Measurements from ENCODE around the gene RPS6KB1. TPM values are rescaled to one million over a fixed set of nuclear protein-coding genes. Genes with fewer than 3 reads are reported as not detected.
A peak's percentile ranks its signal among the peaks of the same experiment; 100 is the strongest.
"Not testable (repeated sequence)": the region's sequence is repeated elsewhere in the genome, so short reads cannot be mapped to it uniquely, and the experiment has no call there.

Gene RPS6KB1
- total and polyA plus RNA-seq, 10 donors, result 8.2 to 51.5 (median 45.8) TPM

GRCh38 chr17:59851439-59852375 lies 41.2 kb upstream of the RPS6KB1 start:
- DNase-seq, result no peak
- Histone ChIP-seq H3K27me3 (replicated peaks in 1 of 7) (no peaks in the 10 kb centered on the region), H3K36me3 (no peaks in the 10 kb centered on the region), H3K4me3 (no peak overlapping the region), H3K27ac (peak overlapping the region in 7 of 8 donors; percentile 24 to 92 (median 66)), H3K9me3 (no peaks in the 10 kb centered on the region), H3K4me1 (peaks cover 18 to 95% (median 39%) of the 10 kb centered on the region in 6 donors)
- 68 to 80% (median 75%) methylated on average over 14 of the region's 14 CpGs for WGBS, 5 donors
- no peak for TF ChIP-seq CTCF (IDR thresholded peaks at IDR 0.05 in 8 of 11, conservative IDR thresholded peaks at IDR 0.05 in 3 of 11)
- no peak for TF ChIP-seq POLR2A (IDR thresholded peaks at IDR 0.05)
- TF ChIP-seq POLR2AphosphoS5 (IDR thresholded peaks at IDR 0.05), result peak; percentile 9 to 72 (median 59)
- intact Hi-C loops (cut with DNase I; ENCODE audit: low total_unique reads), result loop anchor here (5.0 kb wide), 1 partner anchor 99 kb away; no protein-coding TSS in a partner anchor

GRCh38 chr17:59852847-59853167 lies 40.1 kb upstream of the RPS6KB1 start:
- H3K27ac ChIP-seq, result peak overlapping the region in 7 of 8 donors; percentile 61 to 92 (median 70)
- peaks cover 8 to 84% (median 29%) of the 10 kb centered on the region in 6 donors for H3K4me1 ChIP-seq
- H3K9me3 ChIP-seq; H3K4me3 ChIP-seq; H3K36me3 ChIP-seq; H3K27me3 ChIP-seq (replicated peaks in 1 of 7); DNase-seq: not testable (repeated sequence)
- 96 to 99% (median 97%) methylated on average over 7 of the region's 7 CpGs for WGBS, 5 donors
- intact Hi-C loops (cut with DNase I; ENCODE audit: low total_unique reads), result loop anchor here (5.0 kb wide), 1 partner anchor 101 kb away; no protein-coding TSS in a partner anchor

- intact Hi-C loops (cut with DNase I; ENCODE audit: low total_unique reads), result loop anchor here (5.0 kb wide), 1 partner anchor 101 kb away; no protein-coding TSS in a partner anchor
Measured at GRCh38 chr17:59853168-59853918, 39.6 kb upstream of the RPS6KB1 start.

GRCh38 chr17:59853919-59854729 lies 38.8 kb upstream of the RPS6KB1 start:
- intact Hi-C loops (cut with DNase I; ENCODE audit: low total_unique reads), result loop anchor here (5.0 kb wide), 1 partner anchor 102 kb away; no protein-coding TSS in a partner anchor
- peak overlapping the region; percentile 4 to 92 (median 68) for H3K27ac ChIP-seq

More at GRCh38 chr17:59853168-59853918, 39.6 kb upstream of the RPS6KB1 start:
- DNase-seq, result peak; percentile 80
- 75 to 81% (median 78%) methylated on average over 14 of the region's 14 CpGs for WGBS, 5 donors
- Histone ChIP-seq H3K27me3 (replicated peaks in 1 of 7) (no peaks in the 10 kb centered on the region), H3K27ac (peak overlapping the region; percentile 4 to 92 (median 68)), H3K36me3 (no peaks in the 10 kb centered on the region), H3K9me3 (no peaks in the 10 kb centered on the region), H3K4me3 (no peak overlapping the region), H3K4me1 (peaks cover 8 to 78% (median 24%) of the 10 kb centered on the region in 6 donors)
- TF ChIP-seq POLR2AphosphoS5 (IDR thresholded peaks at IDR 0.05) (peak in 1 of 3 donors; percentile 39), POLR2A (IDR thresholded peaks at IDR 0.05) (no peak), CTCF (IDR thresholded peaks at IDR 0.05 in 8 of 11, conservative IDR thresholded peaks at IDR 0.05 in 3 of 11) (peak in 7 of 11 experiments; percentile 16 to 43 (median 38))

More at GRCh38 chr17:59853919-59854729, 38.8 kb upstream of the RPS6KB1 start:
- not testable (repeated sequence) for H3K4me3 ChIP-seq; H3K27me3 ChIP-seq (replicated peaks in 1 of 7); H3K9me3 ChIP-seq; DNase-seq; H3K36me3 ChIP-seq
- WGBS, 5 donors, result 92 to 94% (median 93%) methylated on average over 10 of the region's 10 CpGs
- H3K4me1 ChIP-seq, result peaks cover 5 to 74% (median 17%) of the 10 kb centered on the region in 6 donors
